ENCODE data around the gene LRBA. TPM values are rescaled to one million over a fixed set of nuclear protein-coding genes. Genes with fewer than 3 reads are reported as not detected.

Gene LRBA
- total and polyA plus RNA-seq, 2 donors (not counting 3 experiments of a cell fraction or from before 2014, with no cell fraction given) = 18.0 to 35.1 TPM

DNA sequence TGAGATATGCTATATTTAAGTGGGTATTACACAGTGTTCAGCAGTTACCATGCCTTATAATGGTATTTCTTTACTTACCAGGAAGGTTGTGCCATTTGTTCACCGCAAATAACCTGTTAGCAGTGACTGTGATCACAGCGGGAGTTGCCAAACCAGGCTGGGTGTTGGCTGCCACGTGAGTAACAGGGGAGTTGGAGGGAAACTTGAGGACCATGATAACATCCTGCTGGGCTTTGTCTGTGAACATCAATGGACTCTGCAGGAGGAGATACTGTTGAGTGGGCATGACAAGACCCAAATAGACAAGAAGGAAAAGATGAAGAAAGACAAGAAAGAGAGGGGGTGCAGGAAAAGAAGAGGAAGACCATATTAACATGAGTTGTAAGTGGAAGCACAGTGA lies 694.0 kb downstream of the LRBA start:
- no peak overlapping the region for H2AFZ ChIP-seq (ENCODE audit: low read depth, low read length)
- peaks cover 9% of the 10 kb centered on the region for H3K4me1 ChIP-seq (ENCODE audit: control insufficient read depth, extremely low read depth, insufficient read depth, low read length)
- TF ChIP-seq, protein P1, sequence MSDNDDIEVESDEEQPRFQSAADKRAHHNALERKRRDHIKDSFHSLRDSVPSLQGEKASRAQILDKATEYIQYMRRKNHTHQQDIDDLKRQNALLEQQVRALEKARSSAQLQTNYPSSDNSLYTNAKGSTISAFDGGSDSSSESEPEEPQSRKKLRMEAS (IDR thresholded peaks at IDR 0.05; ENCODE audit: insufficient read depth, insufficient read length) = no peak
- TF ChIP-seq GATA2 (IDR thresholded peaks at IDR 0.05; ENCODE audit: insufficient read depth, insufficient read length, low read depth, low read length) (no peak), JUN (IDR thresholded peaks at IDR 0.05; ENCODE audit: borderline replicate concordance, insufficient read depth, insufficient read length, low read depth) (no peak), MYC (IDR thresholded peaks at IDR 0.05; ENCODE audit: low read depth, low read length) (no peak), FOS (IDR thresholded peaks at IDR 0.05; ENCODE audit: borderline replicate concordance, insufficient read depth, low read length) (no peak), POLR2AphosphoS5 (IDR thresholded peaks at IDR 0.05; ENCODE audit: insufficient read depth, low read depth, low read length) (no peak), EZH2 (IDR thresholded peaks at IDR 0.05; ENCODE audit: borderline replicate concordance, low read depth, low read length, severe bottlenecking) (no peak), POLR2A (IDR thresholded peaks at IDR 0.05; ENCODE audit: low read depth, low read length) (no peak)
- TF ChIP-seq, protein P2, sequence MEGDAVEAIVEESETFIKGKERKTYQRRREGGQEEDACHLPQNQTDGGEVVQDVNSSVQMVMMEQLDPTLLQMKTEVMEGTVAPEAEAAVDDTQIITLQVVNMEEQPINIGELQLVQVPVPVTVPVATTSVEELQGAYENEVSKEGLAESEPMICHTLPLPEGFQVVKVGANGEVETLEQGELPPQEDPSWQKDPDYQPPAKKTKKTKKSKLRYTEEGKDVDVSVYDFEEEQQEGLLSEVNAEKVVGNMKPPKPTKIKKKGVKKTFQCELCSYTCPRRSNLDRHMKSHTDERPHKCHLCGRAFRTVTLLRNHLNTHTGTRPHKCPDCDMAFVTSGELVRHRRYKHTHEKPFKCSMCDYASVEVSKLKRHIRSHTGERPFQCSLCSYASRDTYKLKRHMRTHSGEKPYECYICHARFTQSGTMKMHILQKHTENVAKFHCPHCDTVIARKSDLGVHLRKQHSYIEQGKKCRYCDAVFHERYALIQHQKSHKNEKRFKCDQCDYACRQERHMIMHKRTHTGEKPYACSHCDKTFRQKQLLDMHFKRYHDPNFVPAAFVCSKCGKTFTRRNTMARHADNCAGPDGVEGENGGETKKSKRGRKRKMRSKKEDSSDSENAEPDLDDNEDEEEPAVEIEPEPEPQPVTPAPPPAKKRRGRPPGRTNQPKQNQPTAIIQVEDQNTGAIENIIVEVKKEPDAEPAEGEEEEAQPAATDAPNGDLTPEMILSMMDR (IDR thresholded peaks at IDR 0.05; ENCODE audit: extremely low read depth in 1 of 2, insufficient read depth in 1 of 2, low read depth in 1 of 2, low read length in 2 of 2) = no peak
- no TSS peak for BruUV-seq (replicated peaks)
- no peak overlapping the region for H3K27ac ChIP-seq (ENCODE audit: insufficient read depth, low read depth, low read length)
- no peaks in the 10 kb centered on the region for H3K9me3 ChIP-seq (replicated peaks; ENCODE audit: control insufficient read depth, insufficient read depth, low read length)
- POLR2A ChIA-PET = no interaction called here
- FAIRE-seq = no peak
- no peak overlapping the region for H3K4me2 ChIP-seq (ENCODE audit: insufficient read depth, low read length)
- dilution Hi-C loops (cut with MboI; ENCODE audit: extremely low pct_ligation_motif_present, low sequenced_read_pairs) = no loop called here
- no peaks in the 10 kb centered on the region for H4K20me1 ChIP-seq (replicated peaks; ENCODE audit: control insufficient read depth, extremely low read depth, insufficient read depth, low read length)
- H3K79me2 ChIP-seq (ENCODE audit: control insufficient read depth, insufficient read depth, low read length) = no peaks in the 10 kb centered on the region
- no peaks in the 10 kb centered on the region for H3K27me3 ChIP-seq (ENCODE audit: control insufficient read depth in 2 of 2, insufficient read depth in 2 of 2, low read length in 2 of 2)
- H3K36me3 ChIP-seq (ENCODE audit: control insufficient read depth in 2 of 2, extremely low read depth in 1 of 2, insufficient read depth in 2 of 2, low read length in 2 of 2) = no peaks in the 10 kb centered on the region
- CTCF ChIA-PET = interaction anchor here (1.4 kb wide), 1 partner anchor 8 kb away, joined by 4 read pairs; no protein-coding TSS in a partner anchor
- DNase-seq (ENCODE audit: low read depth, low spot score) = no peak
- H3K4me3 ChIP-seq (replicated peaks in 1 of 3; ENCODE audit: insufficient read depth in 1 of 3, low read depth in 1 of 3, low read length in 3 of 3) = no peak overlapping the region
- H3K9me1 ChIP-seq (replicated peaks; ENCODE audit: control insufficient read depth, extremely low read depth, insufficient read depth, low read length) = no peaks in the 10 kb centered on the region
- H3K9ac ChIP-seq (replicated peaks; ENCODE audit: extremely low read depth, insufficient read depth, low read length) = no peak overlapping the region
- intact Hi-C loops (cut with micrococcal nuclease) = no loop called here
